Measurements from ENCODE around the gene NIPAL4. TPM values are rescaled to one million over a fixed set of nuclear protein-coding genes. Genes with fewer than 3 reads are reported as not detected.
"Not testable (repeated sequence)": the region's sequence is repeated elsewhere in the genome, so short reads cannot be mapped to it uniquely, and the experiment has no call there.

Gene NIPAL4
- total RNA-seq, 4 donors from 2014 or later, result 1.5 TPM; not detected in 3

- Histone ChIP-seq H3K36me3 (peaks cover 0 to 4% of the 10 kb centered on the region in 2 donors), H3K9me3 (no peaks in the 10 kb centered on the region), H3K27me3 (no peaks in the 10 kb centered on the region), H3K4me1 (no peaks in the 10 kb centered on the region), H3K27ac (no peak overlapping the region), H3K4me3 (no peak overlapping the region)
- in situ Hi-C loops (cut with MboI; ENCODE audit: low sequenced_read_pairs in 4 of 4), result loop anchor here (5.0 to 10.0 kb wide), 5 partner anchors 48 to 225 kb away; no protein-coding TSS in a partner anchor
- ATAC-seq (peak in 1 of 2 donors; percentile 17), DNase-seq (no peak)
- TF ChIP-seq POLR2A (IDR thresholded peaks at IDR 0.05) (no peak), CTCF (IDR thresholded peaks at IDR 0.05 in 4 of 5, conservative IDR thresholded peaks at IDR 0.05 in 1 of 5) (no peak)
- intact Hi-C loops (cut with DNase I; ENCODE audit: low total_unique reads), result loop anchor here (5.0 kb wide), 1 partner anchor 113 kb away; no protein-coding TSS in a partner anchor
Observed at GRCh38 chr5:157479612-157480510, 19.8 kb downstream of the NIPAL4 start.

- no peak overlapping the region for H3K27ac ChIP-seq
- H3K4me1 ChIP-seq, result no peaks in the 10 kb centered on the region
Observed at GRCh38 chr5:157481265-157481664, 21.3 kb downstream of the NIPAL4 start.

GRCh38 chr5:157481666-157482065, 21.7 kb downstream of the NIPAL4 start:
- H3K36me3 ChIP-seq, result peaks cover 0 to 9% of the 10 kb centered on the region in 2 donors
- no peak overlapping the region for H3K27ac ChIP-seq
- DNase-seq (no peak), ATAC-seq (no peak)
- in situ Hi-C loops (cut with MboI; ENCODE audit: low sequenced_read_pairs in 4 of 4) (no loop called here), intact Hi-C loops (cut with DNase I; ENCODE audit: low total_unique reads) (no loop called here)
- H3K4me1 ChIP-seq, result no peaks in the 10 kb centered on the region
- TF ChIP-seq CTCF (IDR thresholded peaks at IDR 0.05 in 4 of 5, conservative IDR thresholded peaks at IDR 0.05 in 1 of 5) (no peak), POLR2A (IDR thresholded peaks at IDR 0.05) (no peak)
- no peaks in the 10 kb centered on the region for H3K9me3 ChIP-seq
- no peak overlapping the region for H3K4me3 ChIP-seq
- no peaks in the 10 kb centered on the region for H3K27me3 ChIP-seq

More at GRCh38 chr5:157481265-157481664, 21.3 kb downstream of the NIPAL4 start:
- H3K36me3 ChIP-seq, result peaks cover 0 to 5% of the 10 kb centered on the region in 2 donors
- in situ Hi-C loops (cut with MboI; ENCODE audit: low sequenced_read_pairs in 4 of 4) (no loop called here), intact Hi-C loops (cut with DNase I; ENCODE audit: low total_unique reads) (no loop called here)
- TF ChIP-seq POLR2A (IDR thresholded peaks at IDR 0.05) (no peak), CTCF (IDR thresholded peaks at IDR 0.05 in 4 of 5, conservative IDR thresholded peaks at IDR 0.05 in 1 of 5) (no peak)
- H3K27me3 ChIP-seq, result no peaks in the 10 kb centered on the region
- ATAC-seq (no peak), DNase-seq (no peak)
- no peaks in the 10 kb centered on the region for H3K9me3 ChIP-seq
- H3K4me3 ChIP-seq, result no peak overlapping the region

GRCh38 chr5:157482702-157483101, 22.7 kb downstream of the NIPAL4 start:
- intact Hi-C loops (cut with DNase I; ENCODE audit: low total_unique reads); ATAC-seq; H3K27ac ChIP-seq; in situ Hi-C loops (cut with MboI; ENCODE audit: low sequenced_read_pairs in 4 of 4); DNase-seq; H3K9me3 ChIP-seq; H3K4me1 ChIP-seq; H3K4me3 ChIP-seq; H3K27me3 ChIP-seq: not testable (repeated sequence)
- H3K36me3 ChIP-seq, result peaks cover 0 to 16% of the 10 kb centered on the region in 2 donors

- peak overlapping the region in 2 of 4 donors; percentile 8 to 31 for H3K27ac ChIP-seq
- ATAC-seq, result peak; percentile 73 to 78
Observed at GRCh38 chr5:157484768-157485167, 24.8 kb downstream of the NIPAL4 start.

More at GRCh38 chr5:157484768-157485167, 24.8 kb downstream of the NIPAL4 start:
- in situ Hi-C loops (cut with MboI; ENCODE audit: low sequenced_read_pairs in 4 of 4) (no loop called here), intact Hi-C loops (cut with DNase I; ENCODE audit: low total_unique reads) (no loop called here)
- peaks cover 0 to 20% of the 10 kb centered on the region in 2 donors for H3K36me3 ChIP-seq
- no peaks in the 10 kb centered on the region for H3K27me3 ChIP-seq
- H3K4me3 ChIP-seq, result no peak overlapping the region
- H3K9me3 ChIP-seq, result no peaks in the 10 kb centered on the region
- no peaks in the 10 kb centered on the region for H3K4me1 ChIP-seq
- peak; percentile 49 to 69 for DNase-seq
- TF ChIP-seq CTCF (IDR thresholded peaks at IDR 0.05 in 4 of 5, conservative IDR thresholded peaks at IDR 0.05 in 1 of 5), result no peak
- no peak for TF ChIP-seq POLR2A (IDR thresholded peaks at IDR 0.05)
